OCI-LY3 (cell line): ENCODE measurements around the gene RNFT2.

Experiments used
- H2AFZ ChIP-seq: fragments of 200-600, 300-600 bp; shearing (Covaris generic); 2 replicates; pipeline ENCODE4 v1.6.0; 2014; ENCODE audit warnings: antibody characterized with exemption, low read depth, low read length
- H3K27ac ChIP-seq: fragments of 200-600, 300-600 bp; sonication (generic); 2 replicates; pipeline ENCODE4 v1.5.1; 2014; ENCODE audit warnings: mild to moderate bottlenecking, low read length, moderate library complexity, mixed read lengths
- H3K27me3 ChIP-seq: fragments of 200-600, 300-600 bp; sonication (generic); 2 replicates; pipeline ENCODE4 v1.6.1; 2014; ENCODE audit warnings: low read depth, low read length, mixed read lengths
- H3K36me3 ChIP-seq: fragments of 200-600, 300-600 bp; sonication (generic); replicated peaks from 2 replicates; pipeline ENCODE3; 2014; ENCODE audit warnings: low read depth, low read length, mixed read lengths
- H3K4me1 ChIP-seq: fragments of 300-600, 200-600 bp; sonication (generic); 2 replicates; pipeline ENCODE4 v1.6.1; 2014; ENCODE audit warnings: low read length, mixed read lengths
- H3K4me2 ChIP-seq: fragments of 200-600, 300-600 bp; sonication (generic); 2 replicates; pipeline ENCODE4 v1.6.1; 2014; ENCODE audit warnings: low read length, mixed read lengths
- H3K4me3 ChIP-seq: fragments of 300-600, 200-600 bp; sonication (generic); 2 replicates; pipeline ENCODE4 v1.5.1; 2014; ENCODE audit warnings: antibody characterized with exemption, mild to moderate bottlenecking, low read length, moderate library complexity
- H3K79me2 ChIP-seq: fragments of 300-600, 200-600 bp; shearing (Covaris generic); 2 replicates; pipeline ENCODE4 v1.6.1; 2014; ENCODE audit warnings: mild to moderate bottlenecking, low read length, mixed read lengths
- H3K9ac ChIP-seq: fragments of 300-600, 200-600 bp; shearing (Covaris generic); 2 replicates; pipeline ENCODE4 v1.6.0; 2014; ENCODE audit warnings: mild to moderate bottlenecking, low read length, moderate library complexity
- H3K9me3 ChIP-seq: fragments of 200-600, 300-600 bp; shearing (Covaris generic); 2 replicates; pipeline ENCODE4 v1.6.1; 2014; ENCODE audit warnings: low read length, mixed read lengths; ENCODE audit not compliant: insufficient read depth
- H4K20me1 ChIP-seq: fragments of 200-600, 300-600 bp; sonication (generic); 2 replicates; pipeline ENCODE4 v1.6.1; 2016; ENCODE audit warnings: low read length, mixed read lengths; ENCODE audit not compliant: insufficient read depth
- EZH2phosphoT487 ChIP-seq: fragments of 200-600 bp; shearing (Covaris generic); IDR thresholded peaks from 2 replicates; pipeline ENCODE4 v1.6.1; 2018; ENCODE audit warnings: antibody characterized with exemption, mixed run types, low read depth
- TF ChIP-seq, protein P1 (sequence below): fragments of 200-600, 300-600 bp; sonication (generic); IDR thresholded peaks from 2 replicates; pipeline ENCODE4 v1.5.1; 2014; ENCODE audit warnings: antibody characterized with exemption, low read length, low read depth

RNFT2 gene

DNA sequence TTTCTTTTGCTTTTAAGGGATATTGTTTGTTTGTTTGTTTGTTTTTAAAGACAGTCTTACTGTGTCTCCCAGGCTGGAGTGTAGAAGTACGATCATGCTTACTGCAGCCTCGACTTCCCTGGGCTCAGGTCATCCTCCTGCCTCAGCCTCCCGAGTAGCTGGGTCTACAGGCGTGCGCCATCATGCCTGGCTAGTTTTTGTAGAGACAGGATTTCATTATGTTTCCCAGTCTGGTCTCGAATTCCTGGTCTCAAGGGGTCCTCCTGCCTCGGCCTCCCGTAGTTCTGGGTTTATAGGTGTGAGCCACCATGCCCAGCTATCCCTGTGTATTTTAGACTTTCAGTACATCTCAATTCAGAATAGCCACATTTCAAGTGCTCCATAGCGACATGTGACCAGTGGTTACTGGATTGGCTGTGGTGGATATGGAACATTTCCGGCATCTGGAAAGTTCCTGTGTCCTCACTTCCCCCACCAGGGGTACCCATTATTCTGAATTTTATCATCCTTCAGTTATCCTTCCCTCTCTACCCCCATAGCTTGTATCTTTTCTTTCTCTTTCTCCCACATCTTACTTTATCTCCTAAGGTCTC, 82.0 kb downstream of the RNFT2 start:
- no peak overlapping the region for H3K9ac ChIP-seq
- H3K4me3 ChIP-seq = peak overlapping the region; percentile 93; the same call in 1 of the 2 replicates
- peak overlapping the region; percentile 98 for H3K4me2 ChIP-seq
- H3K27me3 ChIP-seq = no peaks in the 10 kb centered on the region
- H4K20me1 ChIP-seq = no peaks in the 10 kb centered on the region
- TF ChIP-seq, protein P1, sequence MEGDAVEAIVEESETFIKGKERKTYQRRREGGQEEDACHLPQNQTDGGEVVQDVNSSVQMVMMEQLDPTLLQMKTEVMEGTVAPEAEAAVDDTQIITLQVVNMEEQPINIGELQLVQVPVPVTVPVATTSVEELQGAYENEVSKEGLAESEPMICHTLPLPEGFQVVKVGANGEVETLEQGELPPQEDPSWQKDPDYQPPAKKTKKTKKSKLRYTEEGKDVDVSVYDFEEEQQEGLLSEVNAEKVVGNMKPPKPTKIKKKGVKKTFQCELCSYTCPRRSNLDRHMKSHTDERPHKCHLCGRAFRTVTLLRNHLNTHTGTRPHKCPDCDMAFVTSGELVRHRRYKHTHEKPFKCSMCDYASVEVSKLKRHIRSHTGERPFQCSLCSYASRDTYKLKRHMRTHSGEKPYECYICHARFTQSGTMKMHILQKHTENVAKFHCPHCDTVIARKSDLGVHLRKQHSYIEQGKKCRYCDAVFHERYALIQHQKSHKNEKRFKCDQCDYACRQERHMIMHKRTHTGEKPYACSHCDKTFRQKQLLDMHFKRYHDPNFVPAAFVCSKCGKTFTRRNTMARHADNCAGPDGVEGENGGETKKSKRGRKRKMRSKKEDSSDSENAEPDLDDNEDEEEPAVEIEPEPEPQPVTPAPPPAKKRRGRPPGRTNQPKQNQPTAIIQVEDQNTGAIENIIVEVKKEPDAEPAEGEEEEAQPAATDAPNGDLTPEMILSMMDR = no peak
- no peak for TF ChIP-seq EZH2phosphoT487
- H3K27ac ChIP-seq = no peak overlapping the region
- H3K36me3 ChIP-seq = peaks cover 3% of the 10 kb centered on the region
- no peak overlapping the region for H2AFZ ChIP-seq
- no peaks in the 10 kb centered on the region for H3K79me2 ChIP-seq
- H3K9me3 ChIP-seq = no peaks in the 10 kb centered on the region
- peaks cover 9% of the 10 kb centered on the region for H3K4me1 ChIP-seq

DNA sequence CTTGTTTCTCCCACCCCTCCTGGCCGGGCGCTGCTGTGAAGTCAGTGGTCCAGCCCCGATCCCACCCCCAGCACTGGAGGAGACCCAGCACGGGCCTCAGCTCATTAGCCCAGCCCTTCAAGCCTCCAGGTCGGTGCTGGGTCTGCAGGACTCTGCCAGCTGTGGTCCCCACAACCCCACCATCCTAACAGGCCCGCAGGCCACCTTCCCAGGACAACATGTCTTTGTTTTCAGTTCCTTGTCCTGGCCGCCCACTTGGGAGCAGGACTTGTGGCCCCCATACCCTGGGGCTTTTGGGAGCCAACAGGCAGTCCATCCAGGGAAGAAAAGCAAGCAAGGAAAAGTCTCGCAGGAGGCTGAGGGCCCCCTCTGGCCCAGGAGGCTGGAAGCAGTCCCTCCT, 83.2 kb downstream of the RNFT2 start:
- TF ChIP-seq, protein P1 = no peak
- no peak for TF ChIP-seq EZH2phosphoT487
- Histone ChIP-seq H3K4me1 (peaks cover 9% of the 10 kb centered on the region), H3K27me3 (no peaks in the 10 kb centered on the region), H2AFZ (no peak overlapping the region), H3K4me2 (no peak overlapping the region), H3K4me3 (no peak overlapping the region), H3K9me3 (no peaks in the 10 kb centered on the region), H4K20me1 (no peaks in the 10 kb centered on the region), H3K36me3 (peaks cover 3% of the 10 kb centered on the region), H3K27ac (no peak overlapping the region), H3K9ac (no peak overlapping the region), H3K79me2 (no peaks in the 10 kb centered on the region)

DNA sequence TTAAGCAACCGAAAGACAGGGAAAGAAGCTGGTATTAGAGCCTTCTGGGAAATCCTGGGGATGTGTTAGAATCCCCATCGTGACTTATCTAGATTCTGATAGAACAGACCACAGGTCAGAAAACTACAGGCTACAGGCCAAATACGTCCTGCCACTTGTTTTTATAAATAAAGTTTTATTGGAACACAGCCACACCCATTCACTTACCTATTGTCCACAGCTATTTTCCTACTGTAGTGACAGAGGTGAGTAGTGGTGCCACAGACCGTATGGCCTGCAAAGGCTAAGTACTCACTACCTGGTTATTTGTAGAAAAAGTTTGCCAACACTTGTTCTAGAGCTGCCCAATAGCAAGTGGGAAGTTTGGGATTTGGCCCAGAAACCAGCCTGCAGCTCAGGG, 89.3 kb downstream of the RNFT2 start:
- Histone ChIP-seq H3K4me3 (no peak overlapping the region), H3K27ac (no peak overlapping the region), H2AFZ (no peak overlapping the region), H3K9ac (no peak overlapping the region), H3K9me3 (no peaks in the 10 kb centered on the region), H3K27me3 (no peaks in the 10 kb centered on the region), H3K79me2 (no peaks in the 10 kb centered on the region), H4K20me1 (no peaks in the 10 kb centered on the region), H3K4me2 (no peak overlapping the region), H3K4me1 (no peaks in the 10 kb centered on the region), H3K36me3 (peaks cover 3% of the 10 kb centered on the region)
- TF ChIP-seq, protein P1 = no peak
- no peak for TF ChIP-seq EZH2phosphoT487

DNA sequence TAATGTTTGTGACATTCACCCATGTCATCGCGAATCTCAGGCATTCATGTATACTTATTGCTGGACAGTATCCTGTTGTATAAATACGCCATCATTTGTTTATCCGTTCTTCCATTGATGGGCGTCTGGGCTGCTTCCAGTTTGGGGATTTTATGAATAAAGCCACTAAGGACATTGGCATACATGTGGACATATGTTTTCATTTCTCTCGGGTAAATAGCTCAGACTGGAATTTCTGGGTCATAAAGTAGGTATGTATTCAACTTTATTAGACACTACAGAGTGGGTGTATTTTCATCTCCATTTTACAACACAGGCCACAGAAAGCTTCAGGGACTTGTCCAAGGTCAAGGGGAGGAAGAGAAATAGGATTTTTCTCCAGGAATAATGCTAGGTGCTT, 94.2 kb downstream of the RNFT2 start:
- no peak overlapping the region for H3K4me3 ChIP-seq
- H2AFZ ChIP-seq = no peak overlapping the region
- H3K27me3 ChIP-seq = no peaks in the 10 kb centered on the region
- H3K4me2 ChIP-seq = no peak overlapping the region
- H3K4me1 ChIP-seq = no peaks in the 10 kb centered on the region
- TF ChIP-seq EZH2phosphoT487 = no peak
- TF ChIP-seq, protein P1 = no peak
- no peaks in the 10 kb centered on the region for H4K20me1 ChIP-seq
- no peaks in the 10 kb centered on the region for H3K79me2 ChIP-seq
- H3K9me3 ChIP-seq = no peaks in the 10 kb centered on the region
- H3K27ac ChIP-seq = no peak overlapping the region
- no peaks in the 10 kb centered on the region for H3K36me3 ChIP-seq
- H3K9ac ChIP-seq = no peak overlapping the region
